Measurements from ENCODE around the gene HSD11B2. TPM values are rescaled to one million over a fixed set of nuclear protein-coding genes. Genes with fewer than 3 reads are reported as not detected.

The HSD11B2 gene
- total and polyA plus RNA-seq, 10 of the 15 experiments (the other 5 are each of a cell fraction or from before 2014, with no cell fraction given), result 0.09 to 0.34 (median 0.21) TPM; not detected in 2

- intact Hi-C loops (cut with micrococcal nuclease; ENCODE audit: unreplicated experiment) (no loop called here), in situ Hi-C loops (cut with MboI) (no loop called here)
- SMC1A ChIA-PET (ENCODE audit: uncharacterized antibody, unreplicated experiment), result interaction anchor here (1.4 to 2.5 kb wide), 2 partner anchors 17 to 19 kb away, joined by 3 to 13 read pairs; no protein-coding TSS in a partner anchor
- no peak for FAIRE-seq
- POLR2A ChIA-PET, result no interaction called here
- BruUV-seq (replicated peaks), result no TSS peak
- no peak overlapping the region for H3K4me3 ChIP-seq
- RAD21 ChIA-PET (ENCODE audit: unreplicated experiment), result interaction anchor here (0.8 to 1.2 kb wide), 4 partner anchors 10 to 69 kb away, joined by 3 to 7 read pairs (median 4); no protein-coding TSS in a partner anchor
- H3K9ac ChIP-seq (ENCODE audit: control insufficient read depth, insufficient read depth, low read length), result no peak overlapping the region
- TF ChIP-seq TBL1XR1 (IDR thresholded peaks at IDR 0.05; ENCODE audit: low read depth, low read length) (no peak), POLR2AphosphoS5 (IDR thresholded peaks at IDR 0.05; ENCODE audit: low read length) (no peak), IRF5 (IDR thresholded peaks at IDR 0.05; ENCODE audit: borderline replicate concordance) (no peak), HDAC6 (IDR thresholded peaks at IDR 0.05; ENCODE audit: unreplicated experiment) (no peak)
- no peak overlapping the region for H3K27ac ChIP-seq (ENCODE audit: control insufficient read depth, insufficient read depth)
- no peaks in the 10 kb centered on the region for H3K27me3 ChIP-seq (replicated peaks in 1 of 2; ENCODE audit: control insufficient read depth in 2 of 2, insufficient read depth in 2 of 2, low read length in 1 of 2)
- no peaks in the 10 kb centered on the region for H3K9me3 ChIP-seq (replicated peaks; ENCODE audit: control insufficient read depth, insufficient read depth, low read length)
- CTCF ChIA-PET, result interaction anchor here (0.7 to 7.7 kb wide), 3 partner anchors 19 to 138 kb away, joined by 3 to 84 read pairs (median 3); no protein-coding TSS in a partner anchor
- DNase-seq (ENCODE audit: low read depth, low spot score), result no peak
- WGBS (ENCODE audit: insufficient coverage, insufficient replicate concordance, low lambda C conversion rate, missing lambda C conversion rate), result 100% methylated on average over 3 of the region's 3 CpGs
- no peak overlapping the region for H2AFZ ChIP-seq (ENCODE audit: control insufficient read depth, low read depth, low read length)
- no peak for ATAC-seq
- no peaks in the 10 kb centered on the region for H3K4me1 ChIP-seq (ENCODE audit: control insufficient read depth, insufficient read depth, low read length)
- 0 out of 2 replicates have a peak, but pooled peaks cover 4% of the 10 kb centered on the region for H4K20me1 ChIP-seq (ENCODE audit: control insufficient read depth, insufficient read depth)
- no peak overlapping the region for H3K4me2 ChIP-seq (ENCODE audit: control insufficient read depth, insufficient read depth)
- H3K79me2 ChIP-seq (ENCODE audit: control insufficient read depth, insufficient read depth, low read length), result no peaks in the 10 kb centered on the region
- H3K36me3 ChIP-seq (ENCODE audit: control insufficient read depth in 2 of 2, insufficient read depth in 2 of 2, low read length in 1 of 2), result peaks cover 4 to 17% of the 10 kb centered on the region in 2 experiments
These were observed 14.6 kb downstream of the HSD11B2 start for GRCh38 chr16:67445441-67445912.
